NCI-H2196 (cell line): ENCODE data around the gene PRR19.

Source experiments
- DNase-seq: peaks from one replicate; lab custom pipeline; 2025; ENCODE audit not compliant: unreplicated experiment; lab: John Stamatoyannopoulos, UW

The PRR19 gene

DNA sequence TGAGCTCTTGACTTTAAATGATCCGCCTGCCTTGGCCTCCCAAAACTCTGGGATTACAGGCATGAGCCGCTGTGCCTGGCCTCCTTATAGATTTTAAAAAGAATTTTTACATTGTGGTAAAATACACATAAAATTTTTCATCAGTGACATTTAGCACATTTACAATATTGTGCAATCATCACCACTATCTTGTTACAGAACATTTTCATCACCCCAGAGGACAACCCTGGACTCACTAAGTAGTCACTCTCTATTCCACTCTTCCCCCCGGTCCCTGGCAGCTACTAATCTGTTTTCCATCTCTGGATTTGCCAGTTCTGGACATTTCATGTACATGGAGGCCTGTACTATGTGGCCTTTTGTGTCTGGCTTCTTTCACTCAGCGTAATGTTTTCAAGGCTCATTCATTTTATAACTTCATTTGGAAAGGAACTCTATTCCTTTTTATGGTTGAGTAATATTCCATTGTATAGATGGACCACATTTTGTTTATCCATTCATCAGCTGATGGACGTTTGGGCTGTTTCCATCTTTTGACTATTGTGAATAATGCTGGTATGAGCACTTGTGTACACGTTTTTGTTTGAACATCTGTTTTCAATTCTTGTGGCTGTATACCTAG, 43.4 kb downstream of the PRR19 start:
- no peak for DNase-seq

DNA sequence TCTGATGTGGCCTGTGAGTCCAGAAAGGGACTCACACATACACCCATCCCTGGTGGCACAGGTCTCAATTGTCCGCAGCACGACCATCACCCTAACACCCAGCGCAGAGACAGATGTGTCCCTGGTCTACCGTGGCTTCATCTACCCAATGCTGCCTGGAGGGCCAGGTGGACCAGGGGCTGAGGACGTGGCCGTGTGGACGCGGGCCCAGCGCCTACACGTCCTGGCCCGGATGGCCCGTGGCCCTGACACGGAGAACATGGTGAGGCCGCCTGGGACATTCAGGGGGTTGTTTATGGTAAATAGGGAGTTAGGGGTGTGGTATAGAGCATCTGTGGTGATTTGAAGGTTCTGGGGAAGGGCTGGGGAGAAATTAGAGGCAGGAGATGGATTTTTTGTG, 46.3 kb downstream of the PRR19 start:
- no peak for DNase-seq

DNA sequence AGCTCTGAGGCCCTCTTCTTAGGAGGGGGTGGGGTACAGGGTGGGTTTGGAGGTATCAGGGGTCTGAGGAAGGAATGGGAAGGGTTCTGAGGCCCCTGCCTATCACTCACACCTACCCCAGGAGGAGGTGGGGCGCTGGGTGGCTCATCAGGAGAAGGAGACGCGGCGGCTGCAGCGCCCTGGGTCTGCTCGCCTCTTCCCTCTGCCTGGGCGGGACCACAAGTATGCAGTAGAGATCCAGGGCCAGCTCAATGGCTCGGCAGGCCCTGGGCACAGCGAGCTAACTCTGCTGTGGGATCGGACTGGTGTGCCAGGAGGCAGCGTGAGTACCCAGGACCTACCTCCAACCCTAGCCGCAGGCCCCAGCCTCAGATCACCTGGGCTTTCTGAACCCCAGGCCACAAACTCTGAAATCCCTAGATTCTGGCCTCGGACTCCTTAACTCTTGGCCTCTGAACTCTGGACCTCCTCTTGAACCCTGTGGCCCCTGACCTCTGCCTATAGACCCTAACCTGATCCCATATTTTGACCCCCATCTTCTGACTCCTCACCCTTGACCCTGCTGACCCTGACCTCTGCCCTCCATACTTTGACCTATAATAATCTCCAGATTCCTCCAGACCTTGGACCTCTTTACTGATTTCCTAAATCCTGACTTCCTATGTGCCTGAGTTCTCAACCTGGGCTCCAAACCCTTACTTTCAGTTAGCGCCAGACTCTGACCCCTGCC, 47.6 kb downstream of the PRR19 start:
- no peak for DNase-seq

DNA sequence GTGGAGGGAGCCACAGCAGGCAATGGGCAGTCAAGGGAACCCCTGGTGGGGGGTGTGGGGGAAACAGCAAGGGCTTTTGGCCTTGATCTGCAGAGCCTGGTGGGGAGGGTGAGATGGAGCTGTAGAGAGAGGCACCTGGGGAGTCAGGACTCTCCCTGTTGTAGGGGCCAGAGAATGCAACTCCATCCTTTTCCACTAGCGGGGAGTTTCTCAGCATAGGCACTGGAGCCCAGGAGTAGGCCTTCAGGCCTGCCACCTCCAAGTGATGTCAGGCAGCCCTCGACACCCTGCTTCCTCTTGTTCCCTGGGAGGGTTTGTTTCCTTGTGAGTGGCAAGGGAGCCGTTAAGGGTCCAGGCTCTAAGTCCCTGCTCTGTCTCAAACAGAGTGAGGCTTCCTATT, 48.5 kb downstream of the PRR19 start:
- no peak for DNase-seq

DNA sequence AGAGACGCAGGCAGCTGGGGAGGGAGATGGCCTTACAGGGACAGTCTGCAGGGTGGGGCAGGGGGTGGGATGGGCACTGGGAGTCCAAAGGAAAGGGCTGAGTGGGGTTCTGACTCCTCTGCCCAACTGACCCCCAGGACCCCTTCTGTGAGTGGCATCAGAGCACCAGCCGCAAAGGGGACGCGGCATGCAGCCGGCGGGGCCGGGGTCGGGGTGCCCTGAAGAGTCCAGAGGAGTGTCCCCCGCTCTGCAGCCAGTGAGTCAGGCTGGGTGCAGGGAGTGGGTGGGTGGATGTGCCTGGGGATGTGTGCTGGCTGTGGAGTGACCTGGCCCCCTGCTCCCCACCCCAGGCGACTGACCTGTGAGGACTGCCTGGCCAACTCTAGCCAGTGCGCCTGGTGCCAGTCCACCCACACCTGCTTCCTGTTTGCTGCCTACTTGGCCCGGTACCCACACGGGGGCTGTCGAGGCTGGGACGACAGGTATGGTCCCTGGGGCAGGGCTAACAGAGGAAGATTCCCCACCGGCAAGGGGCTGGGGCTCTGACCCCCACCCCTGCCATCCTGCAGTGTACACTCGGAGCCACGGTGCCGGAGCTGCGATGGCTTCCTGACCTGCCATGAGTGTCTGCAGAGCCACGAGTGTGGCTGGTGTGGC, 49.3 kb downstream of the PRR19 start:
- no peak for DNase-seq

DNA sequence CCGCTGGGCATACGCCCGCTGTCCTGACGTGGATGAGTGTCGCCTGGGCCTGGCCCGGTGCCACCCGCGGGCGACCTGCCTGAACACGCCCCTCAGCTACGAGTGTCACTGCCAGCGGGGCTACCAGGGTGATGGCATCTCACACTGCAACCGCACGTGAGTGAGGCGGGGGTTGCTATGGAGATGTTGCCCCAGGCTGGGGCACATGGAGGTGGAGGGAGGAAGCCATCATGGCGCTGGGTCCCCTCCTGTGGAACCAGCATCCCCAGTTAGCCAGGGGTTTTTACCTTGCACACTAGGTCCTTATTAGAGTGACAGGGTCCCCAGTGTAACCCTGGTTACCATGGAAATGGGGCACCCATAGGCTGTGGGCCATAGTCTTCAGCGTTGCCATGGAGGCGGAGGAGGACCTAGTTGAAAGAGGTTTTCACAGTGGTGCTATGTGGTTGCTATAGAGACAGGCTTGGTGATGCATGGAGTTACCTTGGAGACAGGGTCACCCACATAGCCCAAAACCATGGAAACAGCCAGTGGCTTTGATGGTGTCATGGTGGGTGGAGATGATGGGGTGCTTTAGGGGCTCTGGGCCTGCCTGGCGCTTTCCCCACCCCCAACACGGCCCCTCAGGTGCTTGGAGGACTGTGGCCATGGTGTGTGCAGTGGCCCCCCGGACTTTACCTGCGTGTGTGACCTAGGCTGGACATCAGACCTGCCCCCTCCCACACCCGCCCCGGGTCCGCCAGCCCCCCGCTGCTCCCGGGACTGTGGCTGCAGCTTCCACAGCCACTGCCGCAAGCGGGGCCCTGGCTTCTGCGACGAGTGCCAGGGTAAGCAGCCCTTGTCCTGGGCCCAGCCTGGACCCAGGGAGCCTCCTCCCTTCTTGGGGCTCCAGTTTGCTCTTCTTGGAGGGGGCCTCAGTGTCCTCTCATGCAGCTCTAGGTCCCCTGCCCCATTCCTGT, 50.6 kb downstream of the PRR19 start:
- DNase-seq: peak; percentile 56

DNA sequence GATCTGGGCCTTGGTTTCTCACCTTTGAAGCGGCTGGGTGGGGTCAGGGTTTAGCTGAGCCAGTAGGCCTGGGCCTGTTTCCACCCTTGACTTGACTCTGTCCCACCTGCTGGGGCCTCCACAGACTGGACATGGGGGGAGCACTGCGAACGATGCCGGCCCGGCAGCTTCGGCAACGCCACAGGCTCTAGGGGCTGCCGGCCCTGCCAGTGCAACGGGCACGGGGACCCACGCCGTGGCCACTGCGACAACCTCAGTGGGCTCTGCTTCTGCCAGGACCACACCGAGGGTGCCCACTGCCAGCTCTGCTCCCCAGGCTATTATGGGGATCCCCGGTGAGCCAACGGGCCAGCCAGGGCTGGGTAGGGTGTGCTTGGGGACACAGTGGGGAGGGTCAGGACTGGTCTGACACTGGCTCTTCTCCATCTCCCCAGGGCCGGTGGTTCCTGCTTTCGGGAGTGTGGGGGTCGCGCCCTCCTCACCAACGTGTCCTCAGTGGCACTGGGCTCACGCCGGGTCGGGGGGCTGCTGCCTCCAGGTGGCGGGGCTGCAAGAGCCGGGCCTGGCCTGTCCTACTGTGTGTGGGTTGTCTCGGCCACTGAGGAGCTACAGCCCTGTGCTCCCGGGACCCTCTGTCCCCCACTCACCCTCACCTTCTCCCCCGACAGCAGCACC, 51.5 kb downstream of the PRR19 start:
- DNase-seq: no peak

DNA sequence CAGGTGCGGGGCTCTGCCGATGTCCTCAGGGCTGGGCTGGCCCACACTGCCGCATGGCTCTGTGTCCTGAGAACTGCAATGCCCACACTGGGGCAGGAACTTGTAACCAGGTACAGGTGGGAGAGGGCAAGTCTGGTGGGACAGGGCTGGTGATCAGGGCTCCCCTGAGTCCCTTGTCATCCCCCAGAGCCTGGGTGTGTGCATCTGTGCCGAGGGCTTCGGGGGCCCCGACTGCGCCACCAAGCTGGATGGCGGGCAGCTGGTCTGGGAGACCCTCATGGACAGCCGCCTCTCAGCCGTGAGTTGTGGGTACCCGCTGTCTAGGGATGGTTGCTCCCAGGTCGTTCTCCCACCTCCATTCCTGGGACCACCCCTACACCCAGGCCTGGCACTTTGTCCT, 54.0 kb downstream of the PRR19 start:
- no peak for DNase-seq

DNA sequence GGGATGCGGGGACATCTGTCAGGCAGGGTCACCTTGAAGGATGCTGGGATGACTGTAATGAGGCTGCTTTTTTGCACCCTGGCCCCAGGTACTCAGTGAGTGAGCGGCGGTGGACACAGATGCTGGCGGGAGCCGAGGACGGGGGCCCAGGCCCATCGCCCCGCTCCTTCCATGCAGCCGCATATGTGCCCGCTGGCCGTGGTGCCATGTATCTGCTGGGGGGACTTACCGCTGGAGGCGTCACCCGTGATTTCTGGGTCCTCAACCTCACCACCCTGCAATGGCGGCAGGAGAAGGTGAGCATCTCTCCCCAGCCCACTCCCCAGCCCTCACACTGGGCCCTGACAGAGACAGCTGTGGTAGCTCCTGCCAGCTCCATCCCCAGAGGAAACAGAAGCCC, 54.8 kb downstream of the PRR19 start:
- no peak for DNase-seq

DNA sequence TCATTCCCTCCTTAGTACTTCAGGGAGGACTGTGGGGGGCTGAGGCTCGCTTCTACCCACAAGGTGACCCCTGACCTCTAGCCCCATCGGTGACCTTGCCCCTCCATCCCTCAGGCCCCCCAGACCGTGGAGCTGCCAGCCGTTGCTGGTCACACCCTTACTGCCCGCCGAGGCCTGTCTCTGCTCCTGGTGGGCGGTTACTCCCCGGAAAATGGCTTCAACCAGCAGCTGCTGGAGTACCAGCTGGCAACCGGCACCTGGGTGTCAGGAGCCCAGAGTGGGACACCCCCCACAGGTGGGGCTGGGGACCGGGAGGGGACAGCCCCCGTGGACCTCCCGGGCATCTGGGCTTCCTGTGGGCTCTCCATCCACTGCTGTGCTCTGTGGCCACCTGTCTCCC, 55.4 kb downstream of the PRR19 start:
- DNase-seq: no peak
